K562 (cell line): Measurements from ENCODE around the gene TMC8. TPM values are rescaled to one million over a fixed set of nuclear protein-coding genes. Genes with fewer than 3 reads are reported as not detected.

ENCODE experiments used
- ATAC-seq: fragments of 200-7000 bp; cut with Tn5 transposase; 3 replicates; pipeline ENCODE4 v1.9.1; 2020; ENCODE audit warnings: moderate library complexity
- BruUV-seq: library from RNA; stranded (reverse); fragments of 400-500 nt; replicated peaks from 2 replicates; lab custom pipeline; 2021; lab: Mats Ljungman, UMichigan
- CTCF ChIA-PET: fragments of 300-600 bp; formaldehyde crosslinking; extraction: SDS; loops from one replicate; lab custom pipeline; 2021; ENCODE audit warnings: low intra/inter-chr PET ratio; lab: Yijun Ruan, JAX
- POLR2A ChIA-PET: fragments of 300-600, 350-650 bp; sonication (Branson Sonifier 250); formaldehyde crosslinking; extraction: SDS; loops from one replicate; lab custom pipeline; 2021; ENCODE audit warnings: antibody characterized with exemption, inconsistent platforms; lab: Yijun Ruan, JAX
- DNase-seq, 4 experiments: peaks; one replicate each; pipeline versions ENCODE4 v3.0.0 to v3.0.0-alpha.2; 2011 to 2018; ENCODE audit warnings: low spot score in 3 of 4, mixed read lengths in 3 of 4; ENCODE audit errors: extremely low read depth in 1 of 4
- FAIRE-seq: peaks from 2 replicates; lab custom pipeline; 2011; peaks lifted over from hg19 to GRCh38; lab: Jason Lieb, UNC
- H2AFZ ChIP-seq: 2 replicates; pipeline ENCODE4 v1.6.0; 2011; ENCODE audit warnings: low read depth, low read length, control low read depth, inconsistent platforms
- H3K27ac ChIP-seq: fragments of 200-600 bp; 3 replicates; pipeline ENCODE4 v1.8.0; 2011; ENCODE audit warnings: low read depth, mild to moderate bottlenecking, control low read depth, inconsistent platforms, low read length, moderate library complexity, mixed read lengths; ENCODE audit errors: extremely low read depth
- H3K27me3 ChIP-seq, 2 experiments: fragments of 300-600 bp in 1 of 2; 2 replicates in 1 of 2; 3 replicates in 1 of 2; pipeline versions ENCODE4 v1.6.0 to v1.8.0; 2011; ENCODE audit warnings: inconsistent platforms in 2 of 2, low read length in 2 of 2, mild to moderate bottlenecking in 1 of 2, mixed read lengths in 1 of 2, moderate library complexity in 1 of 2; ENCODE audit not compliant: control insufficient read depth in 2 of 2, insufficient read depth in 2 of 2
- H3K36me3 ChIP-seq: fragments of 300-600 bp; 3 replicates; pipeline ENCODE4 v1.8.0; 2011; ENCODE audit warnings: mild to moderate bottlenecking, low read length, inconsistent platforms; ENCODE audit not compliant: control insufficient read depth, insufficient read depth
- H3K4me1 ChIP-seq, 2 experiments: fragments of 200-600 bp in 1 of 2; replicated peaks in 1 of 2; 2 replicates in 1 of 2; 3 replicates in 1 of 2; pipeline versions ENCODE4 v1.5.1 to v1.8.0; 2011; ENCODE audit warnings: inconsistent platforms in 2 of 2, low read length in 2 of 2, mild to moderate bottlenecking in 1 of 2, mixed read lengths in 1 of 2, moderate library complexity in 1 of 2; ENCODE audit not compliant: control insufficient read depth in 2 of 2, insufficient read depth in 2 of 2
- H3K4me2 ChIP-seq: 2 replicates; pipeline ENCODE4 v1.6.1; 2011; ENCODE audit warnings: low read length, control low read depth, inconsistent platforms, mixed read lengths; ENCODE audit not compliant: insufficient read depth
- H3K4me3 ChIP-seq: fragments of 200-600 bp; sonication (generic), shearing (Covaris generic); 2 replicates; pipeline ENCODE4 v1.5.1; 2016; ENCODE audit warnings: control low read depth, inconsistent platforms
- H3K79me2 ChIP-seq: fragments of 200-600 bp; 3 replicates; pipeline ENCODE4 v1.8.0; 2011; ENCODE audit warnings: low read length, inconsistent platforms; ENCODE audit not compliant: control insufficient read depth, insufficient read depth
- H3K9ac ChIP-seq, 2 experiments: 2 replicates each; pipeline versions ENCODE4 v1.6.0 to v1.6.1; 2011; ENCODE audit warnings: low read depth in 2 of 2, low read length in 2 of 2, control low read depth in 1 of 2, inconsistent platforms in 1 of 2, mild to moderate bottlenecking in 1 of 2, mixed read lengths in 1 of 2; ENCODE audit not compliant: insufficient read depth in 1 of 2
- H3K9me1 ChIP-seq: one replicate; pipeline ENCODE4 v1.6.0; 2011; ENCODE audit warnings: inconsistent platforms, mild to moderate bottlenecking, low read length, moderate library complexity; ENCODE audit not compliant: control insufficient read depth, insufficient read depth
- H3K9me3 ChIP-seq: replicated peaks from 2 replicates; pipeline ENCODE4 v1.5.1; 2011; ENCODE audit warnings: low read depth, low read length, inconsistent platforms; ENCODE audit not compliant: control insufficient read depth, insufficient read depth
- H4K20me1 ChIP-seq: replicated peaks from 2 replicates; pipeline ENCODE4 v1.6.1; 2011; ENCODE audit warnings: low read length, inconsistent platforms, mixed read lengths; ENCODE audit not compliant: control insufficient read depth, insufficient read depth
- CREB1 ChIP-seq, 2 experiments: sonication (generic) in 1 of 2; formaldehyde crosslinking in 1 of 2; IDR thresholded peaks; 2 replicates each; pipeline versions ENCODE4 v1.6.1 to v1.8.0; 2012 to 2022; ENCODE audit warnings: inconsistent platforms in 1 of 2, mild to moderate bottlenecking in 1 of 2, missing genetic modification reagents in 1 of 2, moderate library complexity in 1 of 2
- CREBBP ChIP-seq: IDR thresholded peaks from one replicate; pipeline ENCODE4 v1.6.1; 2012; ENCODE audit warnings: low read depth, mild to moderate bottlenecking, control low read depth, inconsistent platforms, low read length
- GTF2F1 ChIP-seq: IDR thresholded peaks from 2 replicates; pipeline ENCODE4 v1.6.1; 2011; ENCODE audit warnings: low read depth, low read length, improper control_type of control experiment
- HMG20A ChIP-seq: fragments of 450-650 bp; formaldehyde crosslinking; conservative IDR thresholded peaks from 2 replicates; pipeline ENCODE4 v1.4.0; 2020; ENCODE audit warnings: mild to moderate bottlenecking, mixed read lengths
- NUFIP1 ChIP-seq: fragments of 450-650 bp; IDR thresholded peaks from 2 replicates; pipeline ENCODE4 v1.6.1; 2018; ENCODE audit not compliant: partially characterized antibody
- OTX1 ChIP-seq: fragments of 450-650 bp; formaldehyde crosslinking; IDR thresholded peaks from 2 replicates; pipeline ENCODE4 v1.4.0; 2022; ENCODE audit warnings: mild to moderate bottlenecking
- PREB ChIP-seq: sonication (generic); formaldehyde crosslinking; IDR thresholded peaks from 2 replicates; pipeline ENCODE4 v1.8.1; 2023; ENCODE audit warnings: mild to moderate bottlenecking, missing genetic modification reagents
- SAFB ChIP-seq: fragments of 200-400 bp; formaldehyde crosslinking; IDR thresholded peaks from 2 replicates; pipeline ENCODE4 v1.6.1; 2017; ENCODE audit warnings: low read depth, low read length, borderline replicate concordance
- ZNF695 ChIP-seq: fragments of 450-650 bp; formaldehyde crosslinking; IDR thresholded peaks from 2 replicates; pipeline ENCODE4 v1.4.0; 2020; ENCODE audit warnings: mild to moderate bottlenecking, moderate library complexity
- ZNF766 ChIP-seq: fragments of 200-800 bp; sonication (Bioruptor generic); conservative IDR thresholded peaks from 2 replicates; pipeline ENCODE4 v1.6.1; 2016; ENCODE audit warnings: missing genetic modification characterization, missing compliant biosample characterization
- WGBS: fragments of 100-300 bp; shearing (Covaris generic); methylation state at CpG from one replicate; pipeline ENCODE4 v1.1.6; 2016; ENCODE audit warnings: low coverage, mixed read lengths; ENCODE audit not compliant: insufficient coverage; ENCODE audit errors: missing lambda C conversion rate; 5-methylcytosine and 5-hydroxymethylcytosine counted together
- in situ Hi-C: fragments of 300-500 bp; cut with MboI; formaldehyde crosslinking; loops from 4 replicates; pipeline ENCODE4 v1.15.0; 2018; ENCODE audit warnings: inconsistent platforms, mixed read lengths
- intact Hi-C: fragments of 100-400 bp; cut with micrococcal nuclease; formaldehyde crosslinking; loops from 2 replicates; pipeline ENCODE4 v1.14.2; 2022
- polyA plus RNA-seq, 8 experiments: library from polyadenylated mRNA; depleted of rRNA in 4 of 8; stranded (reverse) in 5 of 8; unstranded in 3 of 8; fragments of >200 nt; fragmentation: Nextera tagmentation in 2 of 8; fragmentation: Illumina TruSeq in 1 of 8; extraction: Ambion mirVana in 2 of 8; extraction: Trizol in 1 of 8; gene quantifications; 2 replicates each; pipeline versions ENCODE4 v1.2.1 to v1.2.3, GENCODE V29; 2011 to 2014; ENCODE audit warnings: inconsistent platforms in 1 of 8, missing spikeins in 1 of 8
- total RNA-seq, 7 experiments: library from RNA; depleted of rRNA in 6 of 7; stranded (reverse); fragments of >200 nt in 6 of 7; fragmentation: Illumina TruSeq in 2 of 7; extraction: Trizol in 2 of 7; gene quantifications; 2 replicates each; pipeline versions ENCODE4 v1.2.1 to v1.2.3, GENCODE V29; 2011 to 2021; ENCODE audit warnings: low replicate concordance in 1 of 7
- TF ChIP-seq, protein P1 (sequence below): fragments of 200-600 bp; sonication (generic); IDR thresholded peaks from one replicate; pipeline ENCODE4 v1.6.1; 2012; ENCODE audit warnings: mild to moderate bottlenecking, low read depth, low read length, inconsistent platforms

Gene TMC8
- total and polyA plus RNA-seq, 9 of the 15 experiments (the other 6 are each of a cell fraction or from before 2014, with no cell fraction given): 0.13 to 10.9 (median 2.8) TPM

DNA sequence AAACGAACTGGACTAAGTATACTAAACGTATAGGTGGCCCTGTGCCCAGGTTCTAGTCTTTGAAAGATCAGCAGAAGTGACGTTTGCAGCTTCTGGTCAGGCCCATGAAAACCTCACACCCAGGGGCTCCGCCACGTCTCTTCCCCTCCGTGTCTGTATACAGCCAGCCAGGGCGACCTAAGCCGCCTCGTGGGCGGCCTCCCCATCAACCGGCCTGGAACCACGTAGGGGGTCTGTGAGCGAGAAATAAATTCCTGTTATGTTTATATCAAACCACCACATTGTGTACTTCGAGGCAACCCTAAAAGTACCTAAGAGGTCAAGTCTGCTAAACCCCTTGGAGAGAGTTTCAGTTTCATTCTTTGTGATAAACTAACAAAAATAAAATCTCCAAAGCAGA, 49.5 kb downstream of the TMC8 start:
- Histone ChIP-seq H4K20me1 (peaks cover 7% of the 10 kb centered on the region; the same call in 1 of the 2 replicates), H3K36me3 (peaks cover 95% of the 10 kb centered on the region; the same call in 2 of the 3 replicates), H2AFZ (no peak overlapping the region), H3K79me2 (peaks cover 27% of the 10 kb centered on the region), H3K4me3 (no peak overlapping the region), H3K27ac (no peak overlapping the region), H3K9me1 (no peaks in the 10 kb centered on the region), H3K9me3 (no peaks in the 10 kb centered on the region), H3K9ac (no peak overlapping the region), H3K4me1 (peaks cover 13 to 40% of the 10 kb centered on the region in 2 experiments), H3K4me2 (no peak overlapping the region), H3K27me3 (no peaks in the 10 kb centered on the region)
- CTCF ChIA-PET: no interaction called here
- ATAC-seq: no peak
- DNase-seq: no peak
- WGBS: 90% methylated on average over 14 of the region's 14 CpGs
- no TSS peak for BruUV-seq
- intact Hi-C loops (no loop called here), in situ Hi-C loops (no loop called here)
- no peak for FAIRE-seq
- POLR2A ChIA-PET: interaction anchor here (1.0 to 1.1 kb wide), 2 partner anchors 11 to 67 kb away, joined by 3 to 4 read pairs; no protein-coding TSS in a partner anchor
- TF ChIP-seq CREB1 (IDR thresholded peaks at IDR 0.05) (no peak), CREB1 (CRISPR knock-in tag; IDR thresholded peaks at IDR 0.05) (no peak), SAFB (no peak), CREBBP (no peak), ZNF695 (CRISPR knock-in tag) (no peak), NUFIP1 (no peak), OTX1 (no peak), ZNF766 (CRISPR knock-in tag) (no peak), HMG20A (CRISPR knock-in tag) (no peak), PREB (no peak), GTF2F1 (no peak)
- TF ChIP-seq, protein P1, sequence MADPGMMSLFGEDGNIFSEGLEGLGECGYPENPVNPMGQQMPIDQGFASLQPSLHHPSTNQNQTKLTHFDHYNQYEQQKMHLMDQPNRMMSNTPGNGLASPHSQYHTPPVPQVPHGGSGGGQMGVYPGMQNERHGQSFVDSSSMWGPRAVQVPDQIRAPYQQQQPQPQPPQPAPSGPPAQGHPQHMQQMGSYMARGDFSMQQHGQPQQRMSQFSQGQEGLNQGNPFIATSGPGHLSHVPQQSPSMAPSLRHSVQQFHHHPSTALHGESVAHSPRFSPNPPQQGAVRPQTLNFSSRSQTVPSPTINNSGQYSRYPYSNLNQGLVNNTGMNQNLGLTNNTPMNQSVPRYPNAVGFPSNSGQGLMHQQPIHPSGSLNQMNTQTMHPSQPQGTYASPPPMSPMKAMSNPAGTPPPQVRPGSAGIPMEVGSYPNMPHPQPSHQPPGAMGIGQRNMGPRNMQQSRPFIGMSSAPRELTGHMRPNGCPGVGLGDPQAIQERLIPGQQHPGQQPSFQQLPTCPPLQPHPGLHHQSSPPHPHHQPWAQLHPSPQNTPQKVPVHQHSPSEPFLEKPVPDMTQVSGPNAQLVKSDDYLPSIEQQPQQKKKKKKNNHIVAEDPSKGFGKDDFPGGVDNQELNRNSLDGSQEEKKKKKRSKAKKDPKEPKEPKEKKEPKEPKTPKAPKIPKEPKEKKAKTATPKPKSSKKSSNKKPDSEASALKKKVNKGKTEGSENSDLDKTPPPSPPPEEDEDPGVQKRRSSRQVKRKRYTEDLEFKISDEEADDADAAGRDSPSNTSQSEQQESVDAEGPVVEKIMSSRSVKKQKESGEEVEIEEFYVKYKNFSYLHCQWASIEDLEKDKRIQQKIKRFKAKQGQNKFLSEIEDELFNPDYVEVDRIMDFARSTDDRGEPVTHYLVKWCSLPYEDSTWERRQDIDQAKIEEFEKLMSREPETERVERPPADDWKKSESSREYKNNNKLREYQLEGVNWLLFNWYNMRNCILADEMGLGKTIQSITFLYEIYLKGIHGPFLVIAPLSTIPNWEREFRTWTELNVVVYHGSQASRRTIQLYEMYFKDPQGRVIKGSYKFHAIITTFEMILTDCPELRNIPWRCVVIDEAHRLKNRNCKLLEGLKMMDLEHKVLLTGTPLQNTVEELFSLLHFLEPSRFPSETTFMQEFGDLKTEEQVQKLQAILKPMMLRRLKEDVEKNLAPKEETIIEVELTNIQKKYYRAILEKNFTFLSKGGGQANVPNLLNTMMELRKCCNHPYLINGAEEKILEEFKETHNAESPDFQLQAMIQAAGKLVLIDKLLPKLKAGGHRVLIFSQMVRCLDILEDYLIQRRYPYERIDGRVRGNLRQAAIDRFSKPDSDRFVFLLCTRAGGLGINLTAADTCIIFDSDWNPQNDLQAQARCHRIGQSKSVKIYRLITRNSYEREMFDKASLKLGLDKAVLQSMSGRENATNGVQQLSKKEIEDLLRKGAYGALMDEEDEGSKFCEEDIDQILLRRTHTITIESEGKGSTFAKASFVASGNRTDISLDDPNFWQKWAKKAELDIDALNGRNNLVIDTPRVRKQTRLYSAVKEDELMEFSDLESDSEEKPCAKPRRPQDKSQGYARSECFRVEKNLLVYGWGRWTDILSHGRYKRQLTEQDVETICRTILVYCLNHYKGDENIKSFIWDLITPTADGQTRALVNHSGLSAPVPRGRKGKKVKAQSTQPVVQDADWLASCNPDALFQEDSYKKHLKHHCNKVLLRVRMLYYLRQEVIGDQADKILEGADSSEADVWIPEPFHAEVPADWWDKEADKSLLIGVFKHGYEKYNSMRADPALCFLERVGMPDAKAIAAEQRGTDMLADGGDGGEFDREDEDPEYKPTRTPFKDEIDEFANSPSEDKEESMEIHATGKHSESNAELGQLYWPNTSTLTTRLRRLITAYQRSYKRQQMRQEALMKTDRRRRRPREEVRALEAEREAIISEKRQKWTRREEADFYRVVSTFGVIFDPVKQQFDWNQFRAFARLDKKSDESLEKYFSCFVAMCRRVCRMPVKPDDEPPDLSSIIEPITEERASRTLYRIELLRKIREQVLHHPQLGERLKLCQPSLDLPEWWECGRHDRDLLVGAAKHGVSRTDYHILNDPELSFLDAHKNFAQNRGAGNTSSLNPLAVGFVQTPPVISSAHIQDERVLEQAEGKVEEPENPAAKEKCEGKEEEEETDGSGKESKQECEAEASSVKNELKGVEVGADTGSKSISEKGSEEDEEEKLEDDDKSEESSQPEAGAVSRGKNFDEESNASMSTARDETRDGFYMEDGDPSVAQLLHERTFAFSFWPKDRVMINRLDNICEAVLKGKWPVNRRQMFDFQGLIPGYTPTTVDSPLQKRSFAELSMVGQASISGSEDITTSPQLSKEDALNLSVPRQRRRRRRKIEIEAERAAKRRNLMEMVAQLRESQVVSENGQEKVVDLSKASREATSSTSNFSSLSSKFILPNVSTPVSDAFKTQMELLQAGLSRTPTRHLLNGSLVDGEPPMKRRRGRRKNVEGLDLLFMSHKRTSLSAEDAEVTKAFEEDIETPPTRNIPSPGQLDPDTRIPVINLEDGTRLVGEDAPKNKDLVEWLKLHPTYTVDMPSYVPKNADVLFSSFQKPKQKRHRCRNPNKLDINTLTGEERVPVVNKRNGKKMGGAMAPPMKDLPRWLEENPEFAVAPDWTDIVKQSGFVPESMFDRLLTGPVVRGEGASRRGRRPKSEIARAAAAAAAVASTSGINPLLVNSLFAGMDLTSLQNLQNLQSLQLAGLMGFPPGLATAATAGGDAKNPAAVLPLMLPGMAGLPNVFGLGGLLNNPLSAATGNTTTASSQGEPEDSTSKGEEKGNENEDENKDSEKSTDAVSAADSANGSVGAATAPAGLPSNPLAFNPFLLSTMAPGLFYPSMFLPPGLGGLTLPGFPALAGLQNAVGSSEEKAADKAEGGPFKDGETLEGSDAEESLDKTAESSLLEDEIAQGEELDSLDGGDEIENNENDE: no peak
